ENCODE results near the gene CMTM6. TPM values are rescaled to one million over a fixed set of nuclear protein-coding genes. Genes with fewer than 3 reads are reported as not detected.

Gene CMTM6
- polyA plus RNA-seq, 1 donor (not counting 4 experiments of a cell fraction or from before 2014, with no cell fraction given): 85.4 TPM

- Histone ChIP-seq H3K27me3 (ENCODE audit: control insufficient read depth, extremely low read depth, insufficient read depth, low read length) (no peaks in the 10 kb centered on the region), H2AFZ (ENCODE audit: control insufficient read depth, low read length) (no peak overlapping the region), H3K4me3 (ENCODE audit: control insufficient read depth in 2 of 3, extremely low read depth in 1 of 3, insufficient read depth in 2 of 3, low read depth in 1 of 3, low read length in 3 of 3) (no peak overlapping the region), H3K36me3 (ENCODE audit: control insufficient read depth in 2 of 2, extremely low read depth in 1 of 2, insufficient read depth in 2 of 2, low read length in 2 of 2) (peaks cover 5 to 21% of the 10 kb centered on the region in 2 experiments), H3K27ac (ENCODE audit: control insufficient read depth, insufficient read depth, low read length) (no peak overlapping the region), H3K9me3 (ENCODE audit: control insufficient read depth, low read depth, low read length) (no peaks in the 10 kb centered on the region), H3K9me1 (ENCODE audit: control insufficient read depth, extremely low read depth, insufficient read depth, low read length) (no peaks in the 10 kb centered on the region), H4K20me1 (ENCODE audit: control insufficient read depth, extremely low read depth, insufficient read depth, low read length) (no peaks in the 10 kb centered on the region), H3K4me2 (ENCODE audit: control insufficient read depth, extremely low read depth, insufficient read depth, low read depth, low read length) (no peak overlapping the region), H3K9ac (ENCODE audit: control insufficient read depth, extremely low read depth, insufficient read depth, low read length) (no peak overlapping the region), H3K79me2 (ENCODE audit: control insufficient read depth, insufficient read depth, low read length) (no peaks in the 10 kb centered on the region), H3K4me1 (ENCODE audit: control insufficient read depth, extremely low read depth, insufficient read depth, low read length) (no peaks in the 10 kb centered on the region)
- DNase-seq (ENCODE audit: low read depth, low spot score) (no peak), FAIRE-seq (no peak)
- dilution Hi-C loops (cut with MboI; ENCODE audit: extremely low pct_ligation_motif_present, low sequenced_read_pairs): no loop called here
- TF ChIP-seq EZH2 (IDR thresholded peaks at IDR 0.05; ENCODE audit: low read length) (no peak), CTCF (optimal IDR thresholded peaks at IDR 0.05 in 1 of 3, IDR thresholded peaks at IDR 0.05 in 1 of 3, conservative IDR thresholded peaks at IDR 0.05 in 1 of 3; ENCODE audit: extremely low read depth in 1 of 3, insufficient read depth in 2 of 3, low read length in 3 of 3) (no peak)
Observed at GRCh38 chr3:32484436-32484835, 18.2 kb downstream of the CMTM6 start.

GRCh38 chr3:32483772-32484171 is 18.9 kb downstream of the CMTM6 start:
- Histone ChIP-seq H3K9ac (ENCODE audit: control insufficient read depth, extremely low read depth, insufficient read depth, low read length) (no peak overlapping the region), H4K20me1 (ENCODE audit: control insufficient read depth, extremely low read depth, insufficient read depth, low read length) (no peaks in the 10 kb centered on the region), H3K9me3 (ENCODE audit: control insufficient read depth, low read depth, low read length) (no peaks in the 10 kb centered on the region), H3K9me1 (ENCODE audit: control insufficient read depth, extremely low read depth, insufficient read depth, low read length) (no peaks in the 10 kb centered on the region), H3K27me3 (ENCODE audit: control insufficient read depth, extremely low read depth, insufficient read depth, low read length) (no peaks in the 10 kb centered on the region), H3K4me2 (ENCODE audit: control insufficient read depth, extremely low read depth, insufficient read depth, low read depth, low read length) (no peak overlapping the region), H3K27ac (ENCODE audit: control insufficient read depth, insufficient read depth, low read length) (no peak overlapping the region), H3K79me2 (ENCODE audit: control insufficient read depth, insufficient read depth, low read length) (no peaks in the 10 kb centered on the region), H3K36me3 (ENCODE audit: control insufficient read depth in 2 of 2, extremely low read depth in 1 of 2, insufficient read depth in 2 of 2, low read length in 2 of 2) (peaks cover 5 to 21% of the 10 kb centered on the region in 2 experiments), H3K4me3 (ENCODE audit: control insufficient read depth in 2 of 3, extremely low read depth in 1 of 3, insufficient read depth in 2 of 3, low read depth in 1 of 3, low read length in 3 of 3) (no peak overlapping the region), H3K4me1 (ENCODE audit: control insufficient read depth, extremely low read depth, insufficient read depth, low read length) (no peaks in the 10 kb centered on the region), H2AFZ (ENCODE audit: control insufficient read depth, low read length) (no peak overlapping the region)
- FAIRE-seq: no peak
- TF ChIP-seq EZH2 (IDR thresholded peaks at IDR 0.05; ENCODE audit: low read length): no peak
- TF ChIP-seq CTCF (optimal IDR thresholded peaks at IDR 0.05 in 1 of 3, IDR thresholded peaks at IDR 0.05 in 1 of 3, conservative IDR thresholded peaks at IDR 0.05 in 1 of 3; ENCODE audit: extremely low read depth in 1 of 3, insufficient read depth in 2 of 3, low read length in 3 of 3): no peak
- dilution Hi-C loops (cut with MboI; ENCODE audit: extremely low pct_ligation_motif_present, low sequenced_read_pairs): no loop called here
- DNase-seq (ENCODE audit: low read depth, low spot score): no peak
